Epidermal melanocyte (primary cell): ENCODE data around the gene SLC1A3.

Experiments
- DNase-seq: peaks from one replicate; pipeline ENCODE4 v3.0.0; 2011; ENCODE audit warnings: low spot score; ENCODE audit not compliant: insufficient read length

Gene SLC1A3

DNA sequence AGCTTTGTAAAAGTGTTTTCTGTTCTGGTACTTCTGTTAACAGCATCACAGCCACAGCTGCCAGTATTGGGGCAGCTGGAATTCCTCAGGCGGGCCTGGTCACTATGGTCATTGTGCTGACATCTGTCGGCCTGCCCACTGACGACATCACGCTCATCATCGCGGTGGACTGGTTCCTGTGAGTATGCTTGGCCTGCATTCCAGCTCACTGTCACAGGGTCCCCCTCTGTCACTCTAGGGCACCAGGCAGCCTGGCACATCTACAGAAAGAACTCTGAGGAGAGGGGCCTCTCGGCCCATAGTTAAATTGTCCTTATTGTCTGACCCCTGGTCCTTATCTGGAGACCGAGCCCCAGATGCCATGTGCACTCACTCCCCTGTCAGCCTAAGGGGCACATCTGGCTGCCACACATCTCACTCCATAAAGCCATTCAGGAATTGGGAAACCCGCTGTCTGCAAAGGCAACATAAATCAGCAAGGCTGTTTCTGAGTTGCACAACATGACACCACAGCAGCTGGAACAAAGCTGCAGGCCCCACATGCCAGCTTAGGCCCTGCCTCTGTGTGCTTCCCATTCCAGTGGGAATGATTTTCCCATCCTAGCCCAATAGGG is 77.5 kb downstream of the SLC1A3 start:
- peak; percentile 61 for DNase-seq

DNA sequence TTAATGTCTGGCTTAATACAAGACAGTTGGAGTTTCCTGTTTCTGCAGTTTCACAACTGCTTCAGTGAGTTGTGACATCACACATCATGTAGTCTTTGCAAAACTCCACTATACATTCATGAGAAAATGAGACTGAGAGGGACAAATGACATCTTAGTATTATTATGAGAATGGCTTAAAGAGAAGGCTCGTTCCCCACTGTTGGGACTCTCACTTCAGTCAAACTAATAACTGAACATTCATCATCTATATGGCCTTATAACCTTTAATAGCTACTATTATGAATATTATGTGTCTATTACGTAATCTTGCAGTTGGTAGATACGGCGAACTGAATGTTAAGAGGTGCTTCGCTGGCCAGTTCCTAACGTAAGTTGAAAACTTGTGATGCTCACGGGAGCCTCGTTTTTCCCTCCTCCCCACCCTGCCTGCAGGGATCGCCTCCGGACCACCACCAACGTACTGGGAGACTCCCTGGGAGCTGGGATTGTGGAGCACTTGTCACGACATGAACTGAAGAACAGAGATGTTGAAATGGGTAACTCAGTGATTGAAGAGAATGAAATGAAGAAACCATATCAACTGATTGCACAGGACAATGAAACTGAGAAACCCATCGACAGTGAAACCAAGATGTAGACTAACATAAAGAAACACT is 79.4 kb downstream of the SLC1A3 start:
- DNase-seq: no peak

DNA sequence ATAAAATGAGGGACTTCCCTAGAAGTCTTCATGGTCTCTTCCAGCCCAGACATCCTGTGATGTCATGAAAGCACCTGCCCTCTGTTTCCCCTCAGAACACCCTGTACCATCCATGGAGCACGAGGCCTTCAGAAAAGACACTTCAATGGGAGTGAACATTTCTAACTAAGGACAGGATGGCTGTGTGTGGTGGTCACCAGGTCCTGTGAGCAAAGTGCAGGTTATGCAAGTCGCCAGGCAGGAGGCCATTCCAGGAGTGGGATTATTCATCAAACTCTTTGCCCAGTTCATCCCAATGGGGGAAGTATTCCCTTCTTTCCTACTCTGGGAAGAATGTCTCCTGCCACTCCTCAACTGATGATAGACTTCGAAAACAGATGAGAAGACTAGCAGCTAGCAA is 80.5 kb downstream of the SLC1A3 start:
- DNase-seq: no peak

- DNase-seq: no peak
These were observed 82.3 kb downstream of the SLC1A3 start for GRCh38 chr5:36688722-36689121.

- no peak for DNase-seq
These were observed 82.8 kb downstream of the SLC1A3 start for GRCh38 chr5:36689225-36689624.

DNA sequence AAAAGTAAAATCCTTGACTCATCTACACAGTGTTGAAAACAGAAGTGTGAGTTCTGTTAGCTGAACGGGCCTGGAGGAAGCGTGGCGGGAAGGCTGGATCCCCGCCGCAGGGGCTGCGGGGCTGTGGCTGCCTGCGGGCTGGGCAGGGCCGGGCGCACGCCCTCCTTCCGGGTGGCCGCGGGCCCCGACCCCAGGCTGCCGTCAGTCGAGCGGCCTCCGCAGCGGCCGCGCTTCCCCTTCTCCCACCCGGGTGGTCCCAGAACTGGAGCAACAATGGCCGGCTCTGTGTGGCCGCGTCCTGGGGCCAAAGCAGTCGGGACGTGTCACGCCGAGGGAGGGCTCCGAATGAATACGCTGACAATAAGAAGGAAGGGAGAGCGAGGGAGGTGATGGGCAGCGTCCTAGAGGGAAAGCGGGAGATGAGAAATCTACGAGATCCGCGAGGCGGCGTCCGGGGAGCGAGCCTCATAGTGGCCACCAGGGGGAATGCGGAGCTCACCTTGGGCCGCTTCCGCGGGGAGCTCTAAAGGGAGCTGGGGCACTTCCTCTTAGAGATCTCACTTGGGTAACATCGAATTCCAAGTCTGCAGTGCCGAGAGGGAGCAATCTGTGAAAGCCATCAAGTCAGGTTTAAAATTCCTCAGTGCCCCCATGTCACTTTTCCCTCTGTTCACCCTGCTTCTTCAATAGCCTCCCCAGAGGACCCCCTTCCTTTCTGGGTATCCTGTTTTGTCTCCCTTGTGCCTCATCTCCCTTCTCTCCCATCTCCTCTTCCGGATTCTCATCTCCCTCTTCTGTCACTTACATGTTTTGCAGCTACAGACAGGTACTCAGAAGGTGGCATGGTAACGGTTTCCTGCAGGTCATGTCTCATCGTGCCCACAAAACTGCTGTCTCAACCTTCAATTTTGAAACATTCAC is 83.9 kb downstream of the SLC1A3 start:
- DNase-seq: peak; percentile 50

GRCh38 chr5:36691226-36691625 is 84.8 kb downstream of the SLC1A3 start:
- DNase-seq: no peak

GRCh38 chr5:36691696-36692371 is 85.4 kb downstream of the SLC1A3 start:
- DNase-seq: peak; percentile 57

DNA sequence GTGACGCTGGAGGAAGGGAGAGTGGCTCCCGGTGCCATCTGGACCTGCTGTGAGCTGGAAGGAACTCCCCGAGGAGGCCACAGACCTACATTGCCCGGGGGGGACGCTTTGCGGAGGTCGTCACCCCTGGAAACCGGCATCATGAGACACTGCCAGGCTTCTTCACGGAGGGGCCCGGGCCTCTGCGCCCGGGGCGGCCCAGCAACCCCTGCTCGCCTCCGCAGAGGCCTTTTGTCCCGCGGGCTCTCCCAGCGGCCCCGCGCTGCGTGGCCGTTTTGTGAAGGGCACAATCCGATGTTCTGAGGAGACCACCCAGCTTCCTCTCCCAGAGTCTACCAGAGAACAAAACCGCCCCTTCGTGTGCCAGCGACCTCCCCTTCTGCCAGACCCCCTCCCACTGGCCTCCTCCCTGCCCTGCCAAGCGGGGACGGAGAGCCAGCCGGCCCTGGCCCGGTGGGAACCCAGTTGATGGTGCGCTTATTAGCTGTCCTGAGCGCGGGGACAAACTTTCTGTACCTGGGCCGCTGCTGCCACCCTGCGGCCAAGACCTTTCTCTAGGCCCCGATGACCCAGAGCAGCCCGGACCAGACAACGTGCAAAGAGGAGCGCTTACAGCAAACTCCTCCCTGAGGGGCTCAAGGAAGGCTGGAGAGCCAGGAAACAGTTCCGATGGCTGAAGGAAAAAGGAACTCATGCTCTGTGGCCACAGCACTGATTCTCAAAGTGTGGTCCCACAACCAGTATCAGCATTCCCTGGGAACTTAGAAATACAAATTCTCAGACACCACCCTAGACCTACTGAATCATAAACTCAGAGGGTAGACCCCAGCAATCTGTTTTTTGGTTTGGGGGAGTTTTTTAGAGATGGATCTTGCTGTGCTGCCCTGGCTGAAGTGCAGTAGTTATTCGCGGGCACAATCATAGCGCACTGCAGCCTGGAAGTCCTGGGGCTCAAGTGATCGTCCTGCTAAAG is 86.7 kb downstream of the SLC1A3 start:
- DNase-seq: peak; percentile 53

GRCh38 chr5:36694351-36694750 is 87.9 kb downstream of the SLC1A3 start:
- no peak for DNase-seq

GRCh38 chr5:36696059-36696673 is 89.8 kb downstream of the SLC1A3 start:
- peak; percentile 52 for DNase-seq

GRCh38 chr5:36698031-36698430 is 91.6 kb downstream of the SLC1A3 start:
- no peak for DNase-seq

DNA sequence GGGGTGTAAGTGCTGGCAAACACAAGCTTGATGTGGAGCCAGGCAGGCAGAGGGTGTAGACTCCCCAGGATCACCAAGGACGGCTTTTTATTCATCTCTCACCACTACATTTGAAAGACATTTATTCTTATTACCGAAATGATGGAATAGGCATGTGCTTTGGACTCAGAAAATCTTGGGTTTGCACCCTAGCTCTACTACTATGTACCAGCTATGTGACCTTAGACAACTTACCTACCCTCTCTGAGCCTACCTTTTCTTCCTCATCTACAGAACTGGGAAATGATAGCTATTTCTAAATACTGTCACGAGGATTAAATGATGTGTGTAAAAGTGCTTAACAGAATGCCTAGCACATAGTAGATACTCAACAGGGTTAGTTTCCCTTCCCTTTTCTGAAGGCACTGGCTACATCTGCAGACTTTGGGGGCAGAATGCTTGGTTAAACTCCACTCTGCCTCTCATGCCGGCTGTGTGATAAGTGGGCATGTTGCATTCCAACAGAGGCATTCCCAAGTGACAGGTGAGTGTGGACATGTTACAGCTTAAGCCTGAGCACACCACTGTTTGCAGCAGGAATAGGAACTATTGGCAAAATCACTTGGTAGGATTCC is 94.8 kb downstream of the SLC1A3 start:
- DNase-seq: no peak

- no peak for DNase-seq
These were observed 96.9 kb downstream of the SLC1A3 start for GRCh38 chr5:36703245-36703860.

DNA sequence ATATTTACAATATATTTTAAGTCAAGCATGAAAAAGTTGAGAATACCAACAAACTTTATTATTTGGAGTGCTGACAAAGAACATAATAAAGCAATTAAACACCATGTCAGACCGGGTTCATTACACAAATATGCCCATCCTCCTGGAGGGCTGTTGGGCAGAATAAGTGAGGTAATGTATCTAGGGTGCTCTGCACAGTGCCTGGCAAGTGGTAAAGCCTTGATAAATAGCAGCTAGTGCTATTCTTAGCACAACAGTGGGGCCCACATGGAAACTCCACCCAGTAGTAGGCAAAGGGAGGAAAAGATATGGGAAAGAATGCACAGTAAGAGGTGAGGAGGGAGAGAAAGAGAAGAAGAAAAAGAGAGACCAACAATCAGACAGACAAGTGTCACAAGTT is 97.7 kb downstream of the SLC1A3 start:
- DNase-seq: no peak

- no peak for DNase-seq
These were observed 98.6 kb downstream of the SLC1A3 start for GRCh38 chr5:36705055-36705454.

DNA sequence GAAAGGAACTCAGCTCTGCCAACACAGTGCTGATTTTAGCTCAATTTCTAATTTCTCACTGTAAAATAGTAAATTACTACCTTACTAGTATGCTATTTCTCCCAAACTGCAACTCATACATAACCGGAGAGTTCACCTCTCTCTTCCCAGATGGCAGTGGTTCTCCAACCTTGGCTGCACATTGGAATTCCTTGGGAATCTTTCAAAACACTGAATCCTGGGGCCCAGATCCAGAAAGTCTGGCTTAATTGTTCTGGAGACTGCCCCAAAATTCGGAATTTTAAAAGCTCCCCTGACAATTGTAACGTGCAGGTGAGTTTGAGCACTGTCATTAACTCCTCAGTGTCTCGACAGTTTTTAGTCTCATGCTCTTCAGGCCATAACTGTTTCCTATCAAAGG is 100.3 kb downstream of the SLC1A3 start:
- DNase-seq: no peak

DNA sequence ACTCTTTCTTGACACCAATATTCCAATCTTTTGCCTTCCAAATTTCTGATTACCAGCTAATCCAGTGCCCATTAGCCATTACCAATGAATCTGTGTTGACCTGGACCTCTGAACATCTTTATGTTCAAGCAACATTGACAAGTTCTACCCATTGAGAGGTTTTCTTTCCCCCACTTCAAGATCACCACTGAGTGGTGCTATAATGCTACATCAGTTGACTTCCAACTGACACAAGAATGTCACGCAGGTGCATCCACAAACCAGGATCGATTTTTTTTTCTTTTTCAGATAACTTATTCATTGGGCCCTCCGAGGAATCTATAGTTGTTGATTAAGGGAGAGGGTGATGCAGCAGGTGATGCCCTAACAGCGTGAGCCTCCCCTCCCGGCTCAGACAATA is 102.6 kb downstream of the SLC1A3 start:
- no peak for DNase-seq

GRCh38 chr5:36710039-36710438 is 103.6 kb downstream of the SLC1A3 start:
- no peak for DNase-seq
